Ovary (tissue), 9 donors: ENCODE measurements around the gene VPS8. TPM values are rescaled to one million over a fixed set of nuclear protein-coding genes. Genes with fewer than 3 reads are reported as not detected.

ENCODE experiments used
- DNase-seq, 5 donors: peaks; one replicate each; pipeline ENCODE4 v3.0.0-alpha.2; 2019 to 2020
- H3K27ac ChIP-seq, 2 donors: fragments of 200-600 bp; one replicate each; pipeline versions ENCODE4 v1.5.1 to v1.8.0; 2019 to 2022
- H3K27me3 ChIP-seq: fragments of 200-600 bp; one replicate; pipeline ENCODE4 v1.8.0; 2022
- H3K36me3 ChIP-seq: fragments of 200-600 bp; sonication (generic); one replicate; pipeline ENCODE4 v1.5.1; 2019
- H3K4me1 ChIP-seq: one replicate; pipeline ENCODE4 v1.8.1; 2013; ENCODE audit warnings: mild to moderate bottlenecking, moderate library complexity; ENCODE audit not compliant: insufficient read depth
- H3K4me3 ChIP-seq: fragments of 200-600 bp; sonication (generic); one replicate; pipeline ENCODE4 v1.5.1; 2017
- H3K9me3 ChIP-seq, 2 donors: fragments of 200-600 bp in 1 of 2; sonication (generic) in 1 of 2; one replicate each; pipeline versions ENCODE4 v1.5.1 to v1.8.1; 2013 to 2019; ENCODE audit warnings: mild to moderate bottlenecking in 1 of 2, moderate library complexity in 1 of 2
- EP300 ChIP-seq: sonication (generic); formaldehyde crosslinking; IDR thresholded peaks from one replicate; pipeline ENCODE4 v1.6.1; 2017; ENCODE audit warnings: antibody characterized with exemption
- POLR2A ChIP-seq: fragments of 450-650 bp; IDR thresholded peaks from one replicate; pipeline ENCODE4 v1.6.1; 2017; ENCODE audit warnings: antibody characterized with exemption, mild to moderate bottlenecking, moderate library complexity
- WGBS, 3 donors: extraction: QIAGEN DNeasy Blood & Tissue Kit in 1 of 3; methylation state at CpG; one replicate each; pipeline versions ENCODE4 v1.1.5 to v1.1.7; 2013 to 2017; 5-methylcytosine and 5-hydroxymethylcytosine counted together
- intact Hi-C, 4 donors: fragments of 100-400 bp; cut with DNase I; formaldehyde crosslinking; loops; one replicate each; pipeline versions ENCODE4 v1.11.0 to v1.15.1; 2022 to 2023
- polyA plus RNA-seq, 2 donors: library from polyadenylated mRNA; stranded (reverse); fragments of 200-250 nt in 1 of 2; fragments of 350-450 nt in 1 of 2; fragmentation: Illumina TruSeq in 1 of 2; extraction: RNeasy Lipid Tissue Mini Kit (QIAGEN cat#74804) in 1 of 2; gene quantifications; one replicate each; pipeline ENCODE4 v1.2.3, GENCODE V29; 2013 to 2014
- total RNA-seq, 7 donors: library from RNA; depleted of rRNA in 2 of 7; stranded (reverse); fragments of >200 nt in 2 of 7; fragmentation: NEBNext Ultra II Directional in 3 of 7; extraction: Animal tissue kit (Norgen Biotek cat#: 25700) in 3 of 7; gene quantifications; one replicate each; pipeline versions ENCODE4 v1.1.0 to v1.2.4, GENCODE V29; 2016 to 2023
- TF ChIP-seq, protein P1 (sequence below), 3 donors: fragments of 450-650 bp in 2 of 3; fragments of 200-600 bp in 1 of 3; IDR thresholded peaks; one replicate each; pipeline versions ENCODE4 v1.5.1 to v1.8.0; 2016 to 2022; ENCODE audit warnings: antibody characterized with exemption in 3 of 3, mild to moderate bottlenecking in 1 of 3
- donor health status: DM: no; HTN: no; CAD: no; lungs with moderate emphysema.
- donor health status: DM: no; HTN: no; CAD: no.
- donor health status: Bipolar disorder and iron deficiency.
- donor health status: DM: yes; HTN: yes; CAD: no.
- donor health status: DM: no; HTN: no; CAD: no.
- donor health status: DM: yes; HTN: yes; CAD: no.

VPS8 gene
- total and polyA plus RNA-seq, 9 donors: 15.0 to 58.8 (median 42.7) TPM

DNA sequence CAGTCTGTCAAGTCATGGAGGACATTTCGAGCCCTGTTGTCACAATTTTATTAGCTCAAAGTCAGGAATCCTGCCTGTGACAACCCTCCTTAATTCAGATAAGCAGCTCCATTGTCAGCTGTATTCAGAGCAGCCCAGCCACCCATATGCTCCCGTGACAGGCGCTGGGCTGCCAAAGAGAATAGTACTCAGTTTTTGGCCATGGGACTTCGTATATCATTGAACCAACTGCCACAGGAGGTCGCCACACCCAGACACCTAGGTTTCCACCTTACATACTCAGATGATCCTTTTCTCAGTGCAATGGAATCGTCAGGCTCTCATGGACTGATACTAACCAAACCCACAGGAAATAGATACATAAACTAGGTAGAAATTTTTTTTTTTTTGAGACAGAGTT lies 240.7 kb downstream of the VPS8 start:
- TF ChIP-seq, protein P1, sequence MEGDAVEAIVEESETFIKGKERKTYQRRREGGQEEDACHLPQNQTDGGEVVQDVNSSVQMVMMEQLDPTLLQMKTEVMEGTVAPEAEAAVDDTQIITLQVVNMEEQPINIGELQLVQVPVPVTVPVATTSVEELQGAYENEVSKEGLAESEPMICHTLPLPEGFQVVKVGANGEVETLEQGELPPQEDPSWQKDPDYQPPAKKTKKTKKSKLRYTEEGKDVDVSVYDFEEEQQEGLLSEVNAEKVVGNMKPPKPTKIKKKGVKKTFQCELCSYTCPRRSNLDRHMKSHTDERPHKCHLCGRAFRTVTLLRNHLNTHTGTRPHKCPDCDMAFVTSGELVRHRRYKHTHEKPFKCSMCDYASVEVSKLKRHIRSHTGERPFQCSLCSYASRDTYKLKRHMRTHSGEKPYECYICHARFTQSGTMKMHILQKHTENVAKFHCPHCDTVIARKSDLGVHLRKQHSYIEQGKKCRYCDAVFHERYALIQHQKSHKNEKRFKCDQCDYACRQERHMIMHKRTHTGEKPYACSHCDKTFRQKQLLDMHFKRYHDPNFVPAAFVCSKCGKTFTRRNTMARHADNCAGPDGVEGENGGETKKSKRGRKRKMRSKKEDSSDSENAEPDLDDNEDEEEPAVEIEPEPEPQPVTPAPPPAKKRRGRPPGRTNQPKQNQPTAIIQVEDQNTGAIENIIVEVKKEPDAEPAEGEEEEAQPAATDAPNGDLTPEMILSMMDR (IDR thresholded peaks at IDR 0.05): no peak
- TF ChIP-seq POLR2A (no peak), EP300 (no peak)

DNA sequence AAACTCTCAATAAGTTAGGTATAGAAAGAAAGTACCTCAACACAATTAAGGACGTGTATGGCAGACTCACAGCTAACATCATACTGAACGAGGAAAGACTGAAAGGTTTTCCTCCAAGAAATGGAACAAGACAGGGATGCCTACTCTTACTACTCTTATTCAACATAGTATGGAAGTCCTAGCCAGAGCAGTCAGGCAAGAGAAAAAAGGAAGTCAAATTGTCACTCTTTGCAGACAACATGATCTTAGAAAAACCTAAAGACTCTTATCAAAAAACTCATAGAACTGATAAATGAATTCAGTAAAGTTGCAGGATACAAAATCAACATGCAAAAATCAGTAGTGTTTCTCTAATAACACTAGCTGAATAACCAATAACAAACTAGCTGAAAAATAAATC lies 244.9 kb downstream of the VPS8 start:
- Histone ChIP-seq H3K9me3 (no peaks in the 10 kb centered on the region), H3K36me3 (no peaks in the 10 kb centered on the region), H3K4me1 (no peaks in the 10 kb centered on the region), H3K27ac (no peak overlapping the region), H3K27me3 (no peaks in the 10 kb centered on the region), H3K4me3 (no peak overlapping the region)
- WGBS, 3 donors: 90 to 91% (median 91%) methylated on average over 2 of the region's 2 CpGs
- DNase-seq: no peak
- intact Hi-C loops: no loop called here
- no peak for TF ChIP-seq POLR2A
- no peak for TF ChIP-seq EP300
- TF ChIP-seq, protein P1 (IDR thresholded peaks at IDR 0.05): no peak

More for the DNA sequence above, 240.7 kb downstream of the VPS8 start:
- H3K27me3 ChIP-seq: no peaks in the 10 kb centered on the region
- H3K36me3 ChIP-seq: no peaks in the 10 kb centered on the region
- WGBS, 3 donors: 84 to 95% (median 85%) methylated on average over 6 of the region's 6 CpGs
- no peak for DNase-seq
- no peak overlapping the region for H3K27ac ChIP-seq
- intact Hi-C loops: no loop called here
- no peaks in the 10 kb centered on the region for H3K9me3 ChIP-seq
- H3K4me1 ChIP-seq: no peaks in the 10 kb centered on the region
- H3K4me3 ChIP-seq: no peak overlapping the region

DNA sequence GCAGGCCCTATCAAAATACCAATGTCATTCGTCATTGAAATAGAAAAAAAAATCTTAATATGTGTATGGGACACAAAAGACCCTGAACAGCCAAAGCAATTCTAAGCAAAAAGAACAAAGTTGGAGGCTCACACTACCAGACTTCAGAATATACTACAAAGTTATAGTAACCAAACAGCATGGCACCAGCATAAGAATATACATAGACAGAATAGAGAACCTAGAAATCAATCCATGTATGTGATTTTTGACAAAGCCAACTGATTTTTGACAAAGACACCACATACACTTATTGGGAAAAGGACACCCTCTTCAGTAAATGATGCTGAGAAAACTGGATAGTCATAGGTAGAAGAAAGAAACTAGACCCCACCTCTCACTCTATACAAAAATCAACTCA lies 245.9 kb downstream of the VPS8 start:
- Histone ChIP-seq H3K4me1 (no peaks in the 10 kb centered on the region), H3K27ac (no peak overlapping the region), H3K27me3 (no peaks in the 10 kb centered on the region), H3K36me3 (no peaks in the 10 kb centered on the region), H3K9me3 (no peaks in the 10 kb centered on the region), H3K4me3 (no peak overlapping the region)
- intact Hi-C loops: no loop called here
- WGBS, 3 donors: 97 to 100% (median 100%) methylated on average over 1 of the region's 1 CpG
- DNase-seq: no peak
- TF ChIP-seq POLR2A: no peak
- no peak for TF ChIP-seq EP300
- TF ChIP-seq, protein P1 (IDR thresholded peaks at IDR 0.05): no peak

DNA sequence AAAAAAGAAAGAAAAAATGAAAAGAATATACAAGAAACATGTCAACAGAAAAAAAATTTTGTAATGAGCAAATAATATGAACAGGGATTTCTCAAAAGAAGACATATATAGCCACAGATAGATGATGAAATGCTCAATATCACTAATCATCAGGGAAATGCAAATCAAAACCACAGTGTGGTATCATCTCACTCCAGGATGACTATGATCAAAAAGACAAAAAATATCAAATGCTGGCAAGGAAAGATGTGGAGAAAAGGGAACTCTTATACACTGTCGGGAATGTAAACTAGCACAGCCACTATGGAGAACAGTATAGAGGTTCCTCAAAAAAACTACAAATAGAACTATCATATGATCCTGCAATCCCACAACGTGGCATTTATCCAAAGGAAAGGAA lies 246.8 kb downstream of the VPS8 start:
- no peaks in the 10 kb centered on the region for H3K36me3 ChIP-seq
- WGBS, 3 donors: 68 to 80% (median 69%) methylated on average over 2 of the region's 2 CpGs
- intact Hi-C loops: no loop called here
- no peak overlapping the region for H3K4me3 ChIP-seq
- H3K27ac ChIP-seq: no peak overlapping the region
- H3K27me3 ChIP-seq: no peaks in the 10 kb centered on the region
- no peak for TF ChIP-seq EP300
- no peak for TF ChIP-seq POLR2A
- TF ChIP-seq, protein P1 (IDR thresholded peaks at IDR 0.05): no peak
- H3K9me3 ChIP-seq: no peaks in the 10 kb centered on the region
- no peaks in the 10 kb centered on the region for H3K4me1 ChIP-seq
- no peak for DNase-seq

DNA sequence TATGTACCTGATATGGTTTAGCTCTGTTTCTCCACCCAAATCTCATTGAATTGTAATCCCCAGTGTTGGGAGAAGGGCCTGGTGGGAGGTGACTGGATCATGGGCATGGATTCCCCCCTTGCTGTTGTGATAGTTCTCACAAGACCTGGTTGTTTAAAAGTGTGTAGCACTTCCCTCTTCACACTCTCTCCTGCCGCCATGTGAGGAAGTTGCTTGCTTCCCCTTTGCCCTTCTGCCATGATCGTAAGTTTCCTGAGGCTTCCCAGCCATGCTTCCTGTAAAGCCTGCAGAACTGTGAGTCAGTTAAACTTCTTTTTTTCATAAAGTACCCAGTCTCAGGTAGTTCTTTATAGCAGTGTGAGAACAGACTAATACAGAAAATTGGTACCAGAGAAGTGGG lies 247.8 kb downstream of the VPS8 start:
- H3K27ac ChIP-seq: no peak overlapping the region
- no peak for DNase-seq
- H3K4me3 ChIP-seq: no peak overlapping the region

More for the DNA sequence above, 247.8 kb downstream of the VPS8 start:
- Histone ChIP-seq H3K27me3 (no peaks in the 10 kb centered on the region), H3K36me3 (no peaks in the 10 kb centered on the region), H3K9me3 (no peaks in the 10 kb centered on the region), H3K4me1 (no peaks in the 10 kb centered on the region)
- WGBS, 3 donors: 84 to 96% (median 88%) methylated on average over 2 of the region's 2 CpGs
- TF ChIP-seq EP300: no peak
- no peak for TF ChIP-seq POLR2A
- TF ChIP-seq, protein P1 (IDR thresholded peaks at IDR 0.05): no peak
- intact Hi-C loops: no loop called here
